Measurements from ENCODE around the gene TEKT3.

The TEKT3 gene

GRCh38 chr17:15349119-15349518, 7.7 kb upstream of the TEKT3 start:
- no peak for DNase-seq

GRCh38 chr17:15348021-15348420, 6.6 kb upstream of the TEKT3 start:
- no peak for DNase-seq

GRCh38 chr17:15346066-15346595, 4.7 kb upstream of the TEKT3 start:
- no peak for DNase-seq

GRCh38 chr17:15343749-15344148, 2.4 kb upstream of the TEKT3 start:
- DNase-seq, result no peak

- no peak for DNase-seq
Measured at GRCh38 chr17:15342460-15342859, 1.1 kb upstream of the TEKT3 start.

- no peak for DNase-seq
Measured at GRCh38 chr17:15341966-15342365, 569 bp upstream of the TEKT3 start.

- DNase-seq, result no peak
Measured at GRCh38 chr17:15340966-15341365, 431 bp downstream of the TEKT3 start.

GRCh38 chr17:15335446-15335845, 6.0 kb downstream of the TEKT3 start:
- no peak for DNase-seq

GRCh38 chr17:15334266-15334665, 7.1 kb downstream of the TEKT3 start:
- no peak for DNase-seq

- DNase-seq, result no peak
Measured at GRCh38 chr17:15332338-15332737, 9.1 kb downstream of the TEKT3 start.

GRCh38 chr17:15323131-15323530, 18.3 kb downstream of the TEKT3 start:
- no peak for DNase-seq

- DNase-seq, result no peak
Measured at GRCh38 chr17:15321556-15322251, 19.7 kb downstream of the TEKT3 start.

GRCh38 chr17:15319452-15320010, 21.9 kb downstream of the TEKT3 start:
- DNase-seq, result no peak

GRCh38 chr17:15311996-15312395, 29.4 kb downstream of the TEKT3 start:
- no peak for DNase-seq

- DNase-seq, result no peak
Measured at GRCh38 chr17:15309793-15310192, 31.6 kb downstream of the TEKT3 start.

- DNase-seq, result no peak
Measured at GRCh38 chr17:15309236-15309635, 32.2 kb downstream of the TEKT3 start.

- no peak for DNase-seq
Measured at GRCh38 chr17:15308758-15309157, 32.6 kb downstream of the TEKT3 start.

GRCh38 chr17:15307710-15308111, 33.7 kb downstream of the TEKT3 start:
- no peak for DNase-seq

- DNase-seq, result no peak
Measured at GRCh38 chr17:15303851-15304250, 37.5 kb downstream of the TEKT3 start.

GRCh38 chr17:15303268-15303667, 38.1 kb downstream of the TEKT3 start:
- no peak for DNase-seq

GRCh38 chr17:15301845-15302244, 39.6 kb downstream of the TEKT3 start:
- DNase-seq, result no peak

- no peak for DNase-seq
Measured at GRCh38 chr17:15298176-15298575, 43.2 kb downstream of the TEKT3 start.

GRCh38 chr17:15293558-15293957, 47.8 kb downstream of the TEKT3 start:
- no peak for DNase-seq

- DNase-seq, result no peak
Measured at GRCh38 chr17:15291674-15292361, 49.6 kb downstream of the TEKT3 start.

All from NK-92 treated with Interleukin-12 subunit alpha and Interleukin-12 subunit beta, amount 100 ng/mL, for 24 hours (cell line).